ENCODE measurements around the gene TTC17. TPM values are rescaled to one million over a fixed set of nuclear protein-coding genes. Genes with fewer than 3 reads are reported as not detected.

The TTC17 gene
- total and polyA plus RNA-seq, 4 donors: 21.5 to 119 (median 68.3) TPM

- Histone ChIP-seq H3K9me3 (ENCODE audit: control insufficient read depth, low read length) (peaks cover 2% of the 10 kb centered on the region), H3K4me1 (ENCODE audit: control insufficient read depth in 1 of 2, insufficient read depth in 2 of 2, low read length in 2 of 2) (no peaks in the 10 kb centered on the region), H3K36me3 (ENCODE audit: control insufficient read depth in 1 of 2, insufficient read depth in 2 of 2, low read length in 1 of 2) (no peaks in the 10 kb centered on the region), H3K4me3 (ENCODE audit: low read length in 2 of 2) (no peak overlapping the region), H3K27ac (ENCODE audit: low read depth in 1 of 2, low read length in 2 of 2) (no peak overlapping the region), H3K27me3 (ENCODE audit: control insufficient read depth in 1 of 2, insufficient read depth in 2 of 2, low read length in 1 of 2) (no peaks in the 10 kb centered on the region)
- ATAC-seq (ENCODE audit: low FRiP score) (no peak), DNase-seq (no peak)
- WGBS, 2 donors: 66 to 67% methylated on average over 6 of the region's 6 CpGs
- intact Hi-C loops (cut with DNase I): no loop called here
Measured at GRCh38 chr11:43515090-43515489, 156.4 kb downstream of the TTC17 start.

- Histone ChIP-seq H3K27ac (ENCODE audit: low read depth in 1 of 2, low read length in 2 of 2) (no peak overlapping the region), H3K9me3 (ENCODE audit: control insufficient read depth, low read length) (peaks cover 4% of the 10 kb centered on the region), H3K4me3 (ENCODE audit: low read length in 2 of 2) (no peak overlapping the region), H3K27me3 (ENCODE audit: control insufficient read depth in 1 of 2, insufficient read depth in 2 of 2, low read length in 1 of 2) (no peaks in the 10 kb centered on the region), H3K36me3 (ENCODE audit: control insufficient read depth in 1 of 2, insufficient read depth in 2 of 2, low read length in 1 of 2) (no peaks in the 10 kb centered on the region), H3K4me1 (ENCODE audit: control insufficient read depth in 1 of 2, insufficient read depth in 2 of 2, low read length in 2 of 2) (no peaks in the 10 kb centered on the region)
- intact Hi-C loops (cut with DNase I): no loop called here
- ATAC-seq (ENCODE audit: low FRiP score): no peak
- WGBS, 2 donors: 35 to 36% methylated on average over 8 of the region's 8 CpGs
- DNase-seq: no peak
Measured at GRCh38 chr11:43516316-43516850, 157.7 kb downstream of the TTC17 start.

- Histone ChIP-seq H3K36me3 (ENCODE audit: control insufficient read depth in 1 of 2, insufficient read depth in 2 of 2, low read length in 1 of 2) (no peaks in the 10 kb centered on the region), H3K27ac (ENCODE audit: low read depth in 1 of 2, low read length in 2 of 2) (no peak overlapping the region), H3K27me3 (ENCODE audit: control insufficient read depth in 1 of 2, insufficient read depth in 2 of 2, low read length in 1 of 2) (no peaks in the 10 kb centered on the region), H3K4me3 (ENCODE audit: low read length in 2 of 2) (no peak overlapping the region), H3K9me3 (ENCODE audit: control insufficient read depth, low read length) (peaks cover 4% of the 10 kb centered on the region), H3K4me1 (ENCODE audit: control insufficient read depth in 1 of 2, insufficient read depth in 2 of 2, low read length in 2 of 2) (no peaks in the 10 kb centered on the region)
- intact Hi-C loops (cut with DNase I): no loop called here
- 92 to 93% methylated on average over 2 of the region's 2 CpGs for WGBS, 2 donors
- DNase-seq (no peak), ATAC-seq (ENCODE audit: low FRiP score) (no peak)
Measured at GRCh38 chr11:43517518-43517917, 158.8 kb downstream of the TTC17 start.

GRCh38 chr11:43518408-43519160 is 159.9 kb downstream of the TTC17 start:
- Histone ChIP-seq H3K36me3 (ENCODE audit: control insufficient read depth in 1 of 2, insufficient read depth in 2 of 2, low read length in 1 of 2) (no peaks in the 10 kb centered on the region), H3K27ac (ENCODE audit: low read depth in 1 of 2, low read length in 2 of 2) (no peak overlapping the region), H3K27me3 (ENCODE audit: control insufficient read depth in 1 of 2, insufficient read depth in 2 of 2, low read length in 1 of 2) (no peaks in the 10 kb centered on the region), H3K4me3 (ENCODE audit: low read length in 2 of 2) (no peak overlapping the region), H3K4me1 (ENCODE audit: control insufficient read depth in 1 of 2, insufficient read depth in 2 of 2, low read length in 2 of 2) (no peaks in the 10 kb centered on the region), H3K9me3 (ENCODE audit: control insufficient read depth, low read length) (peaks cover 2% of the 10 kb centered on the region)
- 54 to 58% methylated on average over 9 of the region's 9 CpGs for WGBS, 2 donors
- DNase-seq: no peak
- intact Hi-C loops (cut with DNase I): no loop called here
- no peak for ATAC-seq (ENCODE audit: low FRiP score)

GRCh38 chr11:43521471-43521870 is 162.8 kb downstream of the TTC17 start:
- no peaks in the 10 kb centered on the region for H3K4me1 ChIP-seq (ENCODE audit: control insufficient read depth in 1 of 2, insufficient read depth in 2 of 2, low read length in 2 of 2)
- ATAC-seq (ENCODE audit: low FRiP score) (peak; percentile 33), DNase-seq (no peak)
- no peaks in the 10 kb centered on the region for H3K36me3 ChIP-seq (ENCODE audit: control insufficient read depth in 1 of 2, insufficient read depth in 2 of 2, low read length in 1 of 2)
- peaks cover 2% of the 10 kb centered on the region for H3K9me3 ChIP-seq (ENCODE audit: control insufficient read depth, low read length)
- no peaks in the 10 kb centered on the region for H3K27me3 ChIP-seq (ENCODE audit: control insufficient read depth in 1 of 2, insufficient read depth in 2 of 2, low read length in 1 of 2)
- intact Hi-C loops (cut with DNase I): no loop called here
- WGBS, 2 donors: 86 to 87% methylated on average over 15 of the region's 15 CpGs
- H3K27ac ChIP-seq (ENCODE audit: low read depth in 1 of 2, low read length in 2 of 2): no peak overlapping the region
- no peak overlapping the region for H3K4me3 ChIP-seq (ENCODE audit: low read length in 2 of 2)

- WGBS, 2 donors: 75 to 87% methylated on average over 2 of the region's 2 CpGs
- ATAC-seq (ENCODE audit: low FRiP score): no peak
- H3K4me3 ChIP-seq (ENCODE audit: low read length in 2 of 2): no peak overlapping the region
- H3K27me3 ChIP-seq (ENCODE audit: control insufficient read depth in 1 of 2, insufficient read depth in 2 of 2, low read length in 1 of 2): no peaks in the 10 kb centered on the region
- intact Hi-C loops (cut with DNase I): no loop called here
- no peak for DNase-seq
- peaks cover 2% of the 10 kb centered on the region for H3K9me3 ChIP-seq (ENCODE audit: control insufficient read depth, low read length)
- H3K36me3 ChIP-seq (ENCODE audit: control insufficient read depth in 1 of 2, insufficient read depth in 2 of 2, low read length in 1 of 2): no peaks in the 10 kb centered on the region
- H3K4me1 ChIP-seq (ENCODE audit: control insufficient read depth in 1 of 2, insufficient read depth in 2 of 2, low read length in 2 of 2): no peaks in the 10 kb centered on the region
- H3K27ac ChIP-seq (ENCODE audit: low read depth in 1 of 2, low read length in 2 of 2): no peak overlapping the region
Measured at GRCh38 chr11:43523632-43524031, 164.9 kb downstream of the TTC17 start.

- ATAC-seq (ENCODE audit: low FRiP score): no peak
- 91 to 93% methylated on average over 5 of the region's 5 CpGs for WGBS, 2 donors
- no peak for DNase-seq
- Histone ChIP-seq H3K27me3 (ENCODE audit: control insufficient read depth in 1 of 2, insufficient read depth in 2 of 2, low read length in 1 of 2) (peaks cover 0 to 2% of the 10 kb centered on the region in 2 donors), H3K9me3 (ENCODE audit: control insufficient read depth, low read length) (peaks cover 2% of the 10 kb centered on the region), H3K4me3 (ENCODE audit: low read length in 2 of 2) (no peak overlapping the region), H3K27ac (ENCODE audit: low read depth in 1 of 2, low read length in 2 of 2) (no peak overlapping the region), H3K36me3 (ENCODE audit: control insufficient read depth in 1 of 2, insufficient read depth in 2 of 2, low read length in 1 of 2) (no peaks in the 10 kb centered on the region), H3K4me1 (ENCODE audit: control insufficient read depth in 1 of 2, insufficient read depth in 2 of 2, low read length in 2 of 2) (no peaks in the 10 kb centered on the region)
- intact Hi-C loops (cut with DNase I): no loop called here
Measured at GRCh38 chr11:43532041-43532440, 173.3 kb downstream of the TTC17 start.

GRCh38 chr11:43537833-43538615 is 179.3 kb downstream of the TTC17 start:
- intact Hi-C loops (cut with DNase I): no loop called here
- Histone ChIP-seq H3K4me3 (ENCODE audit: low read length in 2 of 2) (no peak overlapping the region), H3K36me3 (ENCODE audit: control insufficient read depth in 1 of 2, insufficient read depth in 2 of 2, low read length in 1 of 2) (no peaks in the 10 kb centered on the region), H3K4me1 (ENCODE audit: control insufficient read depth in 1 of 2, insufficient read depth in 2 of 2, low read length in 2 of 2) (no peaks in the 10 kb centered on the region), H3K27ac (ENCODE audit: low read depth in 1 of 2, low read length in 2 of 2) (no peak overlapping the region), H3K9me3 (ENCODE audit: control insufficient read depth, low read length) (peaks cover 8% of the 10 kb centered on the region), H3K27me3 (ENCODE audit: control insufficient read depth in 1 of 2, insufficient read depth in 2 of 2, low read length in 1 of 2) (peaks cover 0 to 2% of the 10 kb centered on the region in 2 donors)
- ATAC-seq (ENCODE audit: low FRiP score): no peak
- no peak for DNase-seq
- WGBS, 2 donors: 15 to 16% methylated on average over 14 of the region's 14 CpGs
